ENCODE data around the gene NLRP9.

- TF ChIP-seq, protein P1, sequence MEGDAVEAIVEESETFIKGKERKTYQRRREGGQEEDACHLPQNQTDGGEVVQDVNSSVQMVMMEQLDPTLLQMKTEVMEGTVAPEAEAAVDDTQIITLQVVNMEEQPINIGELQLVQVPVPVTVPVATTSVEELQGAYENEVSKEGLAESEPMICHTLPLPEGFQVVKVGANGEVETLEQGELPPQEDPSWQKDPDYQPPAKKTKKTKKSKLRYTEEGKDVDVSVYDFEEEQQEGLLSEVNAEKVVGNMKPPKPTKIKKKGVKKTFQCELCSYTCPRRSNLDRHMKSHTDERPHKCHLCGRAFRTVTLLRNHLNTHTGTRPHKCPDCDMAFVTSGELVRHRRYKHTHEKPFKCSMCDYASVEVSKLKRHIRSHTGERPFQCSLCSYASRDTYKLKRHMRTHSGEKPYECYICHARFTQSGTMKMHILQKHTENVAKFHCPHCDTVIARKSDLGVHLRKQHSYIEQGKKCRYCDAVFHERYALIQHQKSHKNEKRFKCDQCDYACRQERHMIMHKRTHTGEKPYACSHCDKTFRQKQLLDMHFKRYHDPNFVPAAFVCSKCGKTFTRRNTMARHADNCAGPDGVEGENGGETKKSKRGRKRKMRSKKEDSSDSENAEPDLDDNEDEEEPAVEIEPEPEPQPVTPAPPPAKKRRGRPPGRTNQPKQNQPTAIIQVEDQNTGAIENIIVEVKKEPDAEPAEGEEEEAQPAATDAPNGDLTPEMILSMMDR (IDR thresholded peaks at IDR 0.05), result no peak
- TF ChIP-seq POLR2A (IDR thresholded peaks at IDR 0.05), result no peak
- TF ChIP-seq EP300 (IDR thresholded peaks at IDR 0.05; ENCODE audit: low read depth), result no peak
- TF ChIP-seq POLR2AphosphoS5 (IDR thresholded peaks at IDR 0.05), result no peak
Measured at GRCh38 chr19:55675661-55676354, 62.4 kb downstream of the NLRP9 start.

Data from transverse colon (tissue), 4 donors.